A549 (cell line): ENCODE data around the gene HTRA3.

ENCODE experiments used
- CTCF ChIP-seq: fragments of >200 bp; sonication (Bioruptor Twin); formaldehyde crosslinking; IDR thresholded peaks from 3 replicates; pipeline ENCODE4 v1.5.1; 2016
- EP300 ChIP-seq, 2 experiments: fragments of >200 bp; sonication (Bioruptor Twin); formaldehyde crosslinking; IDR thresholded peaks; 2 replicates in 1 of 2; 3 replicates in 1 of 2; pipeline ENCODE4 v1.6.1; 2016 to 2017
- HOXB13 ChIP-seq: fragments of 250-450 bp; sonication (Bioruptor Pico); IDR thresholded peaks from 2 replicates; pipeline ENCODE4 v1.5.0; 2020; ENCODE audit warnings: low read depth, mild to moderate bottlenecking, moderate library complexity
- REST ChIP-seq: fragments of 200-600 bp; sonication (generic); IDR thresholded peaks from 2 replicates; pipeline ENCODE4 v1.6.1; 2016; ENCODE audit warnings: antibody characterized with exemption, mild to moderate bottlenecking, moderate library complexity

GRCh38 chr4:8270418-8270771 is 841 bp downstream of the HTRA3 start:
- TF ChIP-seq EP300 (IDR thresholded peaks at IDR 0.05) (no peak), HOXB13 (no peak), REST (no peak), CTCF (no peak)
